ENCODE results near the gene NAXD.
"Not testable (repeated sequence)": the region's sequence is repeated elsewhere in the genome, so short reads cannot be mapped to it uniquely, and the experiment has no call there.

The NAXD gene

DNA sequence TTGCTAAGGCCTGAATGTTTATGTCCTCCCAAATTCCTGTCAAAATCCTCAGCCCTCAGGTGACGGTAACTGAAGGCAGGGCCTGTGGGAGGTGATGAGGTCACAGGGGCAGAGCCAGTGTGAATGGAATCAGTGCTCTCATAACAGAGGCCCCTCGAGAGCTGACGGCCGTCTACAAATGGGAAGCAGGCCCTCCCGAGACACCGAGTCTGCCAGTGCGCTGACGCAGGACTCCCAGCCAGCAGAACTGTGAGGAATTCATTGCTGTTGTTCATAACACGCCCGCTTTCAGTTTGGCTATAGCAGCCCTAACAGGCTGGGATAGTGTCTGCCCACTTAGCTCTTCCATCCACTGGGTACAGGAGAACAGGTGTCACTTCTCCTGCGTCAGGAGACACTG, 49.3 kb downstream of the NAXD start:
- no peak for DNase-seq (ENCODE audit: low read depth in 2 of 2)

DNA sequence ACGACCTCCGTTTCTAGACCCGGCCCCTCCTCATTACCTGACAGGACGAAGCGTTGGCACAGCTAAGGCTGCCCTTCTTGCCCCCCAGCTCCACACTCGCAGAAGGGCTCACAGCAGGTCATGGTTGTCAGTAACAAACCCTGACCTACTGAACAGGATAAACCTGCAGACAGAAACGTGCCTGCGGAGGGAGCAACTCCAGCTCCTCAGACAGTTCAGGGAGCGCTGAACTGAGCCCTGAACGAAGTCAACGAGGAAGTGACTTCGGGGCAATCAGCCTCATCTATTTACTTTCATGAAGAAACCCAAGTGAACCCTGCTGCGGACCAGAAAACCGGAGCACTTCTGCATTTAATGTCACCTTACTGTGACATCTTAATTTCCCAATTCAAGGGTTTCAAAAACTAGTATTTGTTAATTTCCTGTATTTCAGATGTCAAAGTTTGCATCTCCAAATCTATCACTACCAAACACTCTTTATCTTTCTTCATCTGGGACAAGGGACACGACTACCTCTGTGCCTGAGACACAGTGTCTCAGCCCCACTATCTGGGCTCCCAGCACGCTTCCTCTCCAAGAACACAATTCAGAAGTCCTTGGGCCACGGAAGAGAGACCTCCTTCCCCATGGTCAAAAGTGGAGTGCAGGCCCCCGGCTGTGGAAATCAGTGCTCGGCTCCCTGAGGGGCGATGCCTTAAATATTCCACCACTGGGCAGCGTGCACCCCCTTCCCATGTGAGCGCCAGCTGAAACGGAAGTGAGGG, 50.3 kb downstream of the NAXD start:
- DNase-seq (ENCODE audit: low read depth in 2 of 2) = no peak

DNA sequence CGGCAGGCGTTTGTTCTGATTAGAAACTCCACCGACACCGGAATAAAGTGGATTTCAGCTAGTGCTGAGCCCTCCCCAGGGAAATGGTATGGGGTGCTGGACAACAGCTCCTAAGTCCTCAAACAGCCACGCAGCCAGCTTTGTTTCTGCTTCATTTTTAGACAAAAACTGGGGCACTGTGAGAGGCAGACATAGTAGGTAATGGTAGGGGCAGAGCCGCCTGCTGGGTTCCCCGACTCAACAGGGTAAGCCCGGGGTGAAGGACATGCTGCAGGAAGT, 50.8 kb downstream of the NAXD start:
- DNase-seq (ENCODE audit: low read depth in 2 of 2) = no peak

DNA sequence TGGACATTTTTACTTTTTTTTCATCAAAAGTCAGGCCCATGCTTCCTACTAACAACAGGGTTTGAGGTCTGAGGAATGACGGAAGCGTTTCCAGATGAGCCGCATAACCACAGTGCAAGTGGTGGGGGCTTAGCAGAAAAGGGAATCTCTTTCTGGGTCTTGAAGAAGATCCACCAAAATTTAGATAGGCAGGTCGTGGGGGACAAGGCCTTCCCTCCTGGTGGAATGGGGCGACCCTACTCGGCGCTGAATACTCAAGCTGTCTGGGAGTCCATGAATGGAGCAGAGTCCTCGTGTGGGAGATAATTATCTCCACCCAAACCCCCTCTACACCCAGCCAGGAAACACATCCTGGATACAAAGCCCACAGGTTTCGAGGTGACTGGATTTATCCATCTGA, 53.7 kb downstream of the NAXD start:
- no peak for DNase-seq (ENCODE audit: low read depth in 2 of 2)

DNA sequence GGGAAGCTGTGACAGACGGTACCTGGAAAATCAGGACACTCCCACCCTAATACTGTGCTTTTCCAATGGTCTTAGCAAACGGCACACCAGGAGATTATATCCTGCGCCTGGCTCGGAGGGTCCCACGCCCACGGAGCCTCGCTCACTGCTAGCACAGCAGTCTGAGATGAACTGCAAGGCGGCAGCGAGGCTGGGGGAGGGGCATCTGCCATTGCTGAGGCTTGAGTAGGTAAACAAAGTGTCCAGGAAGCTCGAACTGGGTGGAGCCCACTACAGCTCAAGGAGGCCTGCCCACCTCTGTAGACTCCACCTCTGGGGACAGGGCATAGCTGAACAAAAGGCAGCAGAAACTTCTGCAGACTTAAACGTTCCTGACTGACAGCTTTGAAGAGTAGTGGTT, 54.5 kb downstream of the NAXD start:
- not testable (repeated sequence) for DNase-seq (ENCODE audit: low read depth in 2 of 2)

DNA sequence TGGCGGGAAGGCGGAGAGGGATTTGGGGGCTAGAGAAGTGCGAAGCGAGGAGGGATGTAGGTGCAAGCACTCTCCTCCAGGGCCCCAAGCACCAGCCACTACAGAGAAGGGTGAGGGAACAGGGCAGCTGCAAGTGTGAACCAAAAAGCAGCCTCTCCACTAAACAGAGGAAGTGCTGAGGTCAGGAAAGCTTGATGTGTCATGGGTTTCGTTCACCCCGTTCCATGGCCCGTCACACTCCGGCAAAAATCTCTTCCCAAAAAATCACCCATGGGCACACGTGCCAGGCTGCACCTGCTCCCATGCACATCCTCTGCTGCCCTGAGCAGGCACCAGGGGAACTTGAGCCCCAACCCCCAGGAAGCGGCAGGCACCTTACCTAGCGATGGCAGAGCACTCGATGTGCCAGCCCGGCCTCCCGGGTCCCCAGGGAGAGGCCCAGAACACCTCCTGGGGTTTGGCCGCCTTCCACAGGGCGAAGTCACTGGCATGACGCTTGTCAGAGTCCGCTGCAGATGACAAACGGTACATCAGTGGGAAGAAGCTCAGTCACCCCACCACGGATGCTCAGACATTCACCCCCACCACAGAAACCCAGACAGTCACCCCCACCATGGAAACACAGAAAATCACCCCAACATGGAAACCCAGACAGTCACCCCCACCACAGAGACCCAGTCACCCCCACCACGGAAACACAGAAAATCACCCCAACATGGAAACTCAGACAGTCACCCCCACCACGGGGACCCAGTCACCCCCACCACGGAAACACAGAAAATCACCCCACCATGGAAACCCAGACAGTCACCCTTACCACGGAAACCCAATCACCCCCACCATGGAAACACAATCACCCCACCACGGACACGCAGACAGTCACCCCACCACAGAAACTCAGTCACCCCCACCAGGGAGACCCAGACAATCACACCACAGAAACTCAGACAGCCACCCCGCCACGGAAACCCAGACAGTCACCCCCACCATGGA, 61.5 kb downstream of the NAXD start:
- peak; percentile 19 to 26 for DNase-seq (ENCODE audit: low read depth in 2 of 2)

DNA sequence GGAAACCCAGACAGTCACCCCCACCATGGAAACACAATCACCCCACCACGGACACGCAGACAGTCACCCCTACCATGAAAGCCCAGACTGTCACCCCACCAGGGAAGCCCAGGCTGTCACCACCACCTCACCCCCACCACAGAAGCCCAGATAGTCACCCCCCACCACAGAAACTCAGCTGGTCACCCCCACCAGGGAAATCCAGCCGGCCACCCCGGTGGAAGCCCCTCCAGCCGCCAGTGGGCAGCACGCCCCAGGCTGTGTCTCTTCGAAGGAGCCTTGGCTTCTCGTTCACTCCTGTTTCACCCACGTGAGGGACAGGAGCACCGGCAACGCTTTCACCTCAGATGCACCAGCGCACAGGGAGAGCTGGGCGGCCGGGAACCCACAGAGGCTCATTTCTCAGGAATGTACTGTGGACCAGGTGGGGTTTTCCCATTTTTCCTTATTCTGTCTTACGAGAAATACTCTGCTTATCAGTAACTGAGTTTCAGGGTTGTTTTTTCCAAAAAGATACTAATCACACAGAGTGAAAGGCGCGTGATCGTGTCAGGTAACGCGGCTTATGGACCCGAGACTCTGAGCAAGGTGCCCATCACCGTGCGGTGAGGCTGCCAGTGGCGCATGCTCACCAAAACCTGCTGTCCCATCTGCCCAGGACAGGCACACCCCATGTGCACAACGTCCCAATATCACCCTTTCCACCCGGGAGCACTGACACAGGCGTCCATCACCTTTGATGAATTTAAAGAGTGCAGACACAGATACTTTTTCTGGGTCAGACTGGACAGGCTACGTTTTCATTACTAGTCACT, 62.6 kb downstream of the NAXD start:
- DNase-seq (ENCODE audit: low read depth in 2 of 2) = peak in 1 of 2 donors; percentile 3

DNA sequence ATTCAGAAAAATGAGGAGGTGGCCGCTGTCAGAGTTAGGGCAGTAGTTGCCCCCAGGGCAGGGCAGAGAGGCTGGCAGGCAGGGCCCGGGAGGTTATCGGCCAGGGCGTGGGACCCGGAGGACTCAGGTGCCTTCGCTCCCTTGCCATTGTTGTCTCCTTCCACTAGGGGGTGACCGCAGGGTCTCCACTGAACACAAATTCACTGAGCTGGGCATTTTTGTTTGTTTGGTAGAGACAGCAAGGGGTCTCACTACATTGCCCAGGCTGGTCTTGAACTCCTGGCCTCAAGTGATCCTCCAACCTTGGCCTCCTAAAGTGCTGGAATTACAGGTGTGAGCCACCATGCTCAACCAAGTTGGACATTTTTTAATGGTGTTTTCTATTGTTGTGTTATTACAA, 65.5 kb downstream of the NAXD start:
- DNase-seq (ENCODE audit: low read depth in 2 of 2) = no peak

- no peak for DNase-seq (ENCODE audit: low read depth in 2 of 2)
Measured at GRCh38 chr13:110681868-110682550, 66.7 kb downstream of the NAXD start.

DNA sequence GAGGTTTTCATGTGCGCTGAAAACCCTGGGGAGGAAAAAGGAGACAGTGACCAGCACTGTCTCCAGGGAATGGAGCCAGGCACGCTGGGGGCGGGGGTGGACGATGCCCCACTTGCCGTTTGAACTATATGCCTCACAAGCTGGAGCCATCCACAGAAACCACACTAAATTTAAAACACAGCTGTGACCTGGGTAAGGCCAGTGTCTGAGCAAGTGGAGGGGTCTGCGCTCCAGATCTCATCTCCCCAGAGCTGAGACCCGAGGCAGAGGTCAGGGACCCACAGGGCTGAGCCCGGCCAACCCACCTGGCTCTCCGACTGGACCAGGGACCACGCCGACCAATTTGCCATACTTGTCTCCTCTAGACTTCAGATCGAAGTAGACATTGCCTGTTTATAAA, 67.4 kb downstream of the NAXD start:
- DNase-seq (ENCODE audit: low read depth in 2 of 2) = no peak

DNA sequence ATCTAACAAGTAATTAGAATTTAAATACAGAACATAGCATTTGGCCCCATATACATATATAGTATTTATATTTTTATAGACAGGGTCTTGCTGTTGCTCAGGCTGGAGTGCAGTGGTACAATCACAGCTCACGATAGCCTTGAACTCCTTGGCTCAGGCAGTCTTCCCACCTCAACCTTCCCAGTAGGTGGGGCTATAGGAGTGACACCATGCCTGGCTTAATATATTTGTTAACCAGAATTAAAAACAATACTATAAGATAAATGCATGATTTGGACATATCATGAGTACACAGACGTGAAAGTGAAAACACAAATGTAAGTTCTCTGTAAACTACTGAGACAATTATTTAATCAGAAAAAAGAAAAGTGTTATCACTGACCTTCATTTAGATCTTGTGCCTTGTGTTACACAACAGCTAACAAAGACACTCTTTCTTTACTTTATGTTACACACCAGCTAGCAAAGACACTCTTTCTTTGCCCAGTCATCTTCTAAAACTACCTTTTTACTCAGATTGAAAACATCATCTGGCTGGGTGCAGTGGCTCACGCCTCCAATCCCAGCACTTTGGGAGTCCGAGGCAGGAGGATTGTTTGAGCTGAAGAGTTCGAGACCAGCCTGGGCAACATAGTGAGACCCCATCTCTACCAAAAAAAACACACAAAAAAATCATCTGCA, 68.0 kb downstream of the NAXD start:
- no peak for DNase-seq (ENCODE audit: low read depth in 2 of 2)

- DNase-seq (ENCODE audit: low read depth in 2 of 2) = no peak
Measured at GRCh38 chr13:110683921-110684320, 68.6 kb downstream of the NAXD start.

GRCh38 chr13:110684388-110685056, 69.2 kb downstream of the NAXD start:
- no peak for DNase-seq (ENCODE audit: low read depth in 2 of 2)

GRCh38 chr13:110685305-110686020, 70.1 kb downstream of the NAXD start:
- DNase-seq (ENCODE audit: low read depth in 2 of 2) = no peak

- DNase-seq (ENCODE audit: low read depth in 2 of 2) = no peak
Measured at GRCh38 chr13:110687736-110688135, 72.4 kb downstream of the NAXD start.

- no peak for DNase-seq (ENCODE audit: low read depth in 2 of 2)
Measured at GRCh38 chr13:110689041-110689440, 73.7 kb downstream of the NAXD start.

All from stimulated activated CD4-positive, alpha-beta T cell treated with anti-CD3 and anti-CD28 coated beads, Interleukin-4, amount 100 ng/mL, for 48 hours (primary cell).